ENCODE results near the gene GAPVD1.

GRCh38 chr9:125304273-125304672, 42.6 kb downstream of the GAPVD1 start:
- TF ChIP-seq REST (IDR thresholded peaks at IDR 0.05; ENCODE audit: insufficient read depth in 1 of 2, low read depth in 2 of 2, low read length in 2 of 2), result no peak
- no peak for TF ChIP-seq TAF1 (IDR thresholded peaks at IDR 0.05; ENCODE audit: borderline replicate concordance, insufficient read depth, low read length)
- no peak for TF ChIP-seq POLR2AphosphoS5 (IDR thresholded peaks at IDR 0.05; ENCODE audit: low read depth, low read length)
- no peak for TF ChIP-seq FOXP2 (optimal IDR thresholded peaks at IDR 0.05; ENCODE audit: borderline replicate concordance, extremely low read depth, extremely low read length, insufficient read depth)
- TF ChIP-seq SIN3A (IDR thresholded peaks at IDR 0.05; ENCODE audit: borderline replicate concordance, insufficient read depth, low read length), result no peak
